Kidney epithelial cell (primary cell): ENCODE measurements around the gene KRT1. TPM values are rescaled to one million over a fixed set of nuclear protein-coding genes. Genes with fewer than 3 reads are reported as not detected.

Experiments
- DNase-seq: peaks from one replicate; pipeline ENCODE4 v3.0.0-alpha.2; 2010; ENCODE audit warnings: low read depth
- H3K27me3 ChIP-seq: 2 replicates; pipeline ENCODE4 v1.6.0; 2011; ENCODE audit warnings: low read length; ENCODE audit not compliant: control insufficient read depth, insufficient read depth
- H3K36me3 ChIP-seq: 2 replicates; pipeline ENCODE4 v1.5.1; 2011; ENCODE audit warnings: low read length; ENCODE audit not compliant: control insufficient read depth, insufficient read depth
- H3K4me3 ChIP-seq: 2 replicates; pipeline ENCODE4 v1.5.1; 2011; ENCODE audit warnings: low read depth, mild to moderate bottlenecking, control low read depth, low read length
- total RNA-seq: library from RNA; depleted of rRNA; stranded (reverse); fragments of >200 nt; gene quantifications from 2 replicates; pipeline ENCODE4 v1.2.3, GENCODE V29; 2015
- TF ChIP-seq, protein P1 (sequence below): IDR thresholded peaks from 2 replicates; pipeline ENCODE4 v1.5.1; 2011; ENCODE audit warnings: mild to moderate bottlenecking, moderate library complexity, low read length, control low read depth, inconsistent platforms; ENCODE audit not compliant: insufficient read depth, poor library complexity, severe bottlenecking

The KRT1 gene
- total RNA-seq, 1 donor from 2014 or later: not detected

DNA sequence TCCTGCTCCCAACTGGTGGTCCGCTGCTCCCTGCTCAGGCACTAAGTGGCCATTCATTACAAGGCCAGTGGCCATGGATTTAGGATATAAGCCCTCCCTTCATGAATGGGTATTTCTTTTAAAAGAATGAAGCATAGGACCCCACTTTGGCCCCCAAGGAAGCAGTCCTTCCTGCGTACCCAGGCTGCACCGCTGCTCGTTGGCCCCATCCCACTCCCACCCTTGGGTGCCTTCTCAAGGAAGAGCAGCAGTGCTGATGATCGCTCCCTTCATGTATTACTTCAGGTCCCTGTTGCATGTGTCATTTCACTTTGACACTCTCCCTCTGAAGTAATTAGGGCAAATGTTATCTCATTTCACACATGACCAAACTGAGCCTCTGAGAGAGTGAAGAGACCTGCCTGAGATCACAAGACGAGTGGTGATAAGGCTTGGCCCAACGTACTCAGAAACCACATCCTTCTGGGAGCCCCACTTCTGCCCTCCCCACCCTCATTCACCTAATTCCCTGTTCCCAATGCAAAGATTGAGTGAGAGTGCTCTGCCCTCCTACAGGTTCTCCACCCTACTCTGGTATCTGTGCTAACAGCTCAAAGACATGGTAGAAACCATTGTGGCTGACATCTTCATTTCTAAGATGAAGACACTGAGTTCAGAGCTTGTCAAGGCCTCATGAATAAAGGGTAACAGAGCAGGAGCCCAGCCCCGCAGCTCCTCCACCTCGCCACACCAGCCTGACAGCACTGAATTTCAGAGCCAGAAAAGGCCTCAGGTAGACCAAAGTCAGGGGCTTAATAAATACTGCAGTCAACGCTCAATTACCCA is 17.9 kb downstream of the KRT1 start:
- peaks cover 3% of the 10 kb centered on the region for H3K27me3 ChIP-seq
- no peak overlapping the region for H3K4me3 ChIP-seq
- TF ChIP-seq, protein P1, sequence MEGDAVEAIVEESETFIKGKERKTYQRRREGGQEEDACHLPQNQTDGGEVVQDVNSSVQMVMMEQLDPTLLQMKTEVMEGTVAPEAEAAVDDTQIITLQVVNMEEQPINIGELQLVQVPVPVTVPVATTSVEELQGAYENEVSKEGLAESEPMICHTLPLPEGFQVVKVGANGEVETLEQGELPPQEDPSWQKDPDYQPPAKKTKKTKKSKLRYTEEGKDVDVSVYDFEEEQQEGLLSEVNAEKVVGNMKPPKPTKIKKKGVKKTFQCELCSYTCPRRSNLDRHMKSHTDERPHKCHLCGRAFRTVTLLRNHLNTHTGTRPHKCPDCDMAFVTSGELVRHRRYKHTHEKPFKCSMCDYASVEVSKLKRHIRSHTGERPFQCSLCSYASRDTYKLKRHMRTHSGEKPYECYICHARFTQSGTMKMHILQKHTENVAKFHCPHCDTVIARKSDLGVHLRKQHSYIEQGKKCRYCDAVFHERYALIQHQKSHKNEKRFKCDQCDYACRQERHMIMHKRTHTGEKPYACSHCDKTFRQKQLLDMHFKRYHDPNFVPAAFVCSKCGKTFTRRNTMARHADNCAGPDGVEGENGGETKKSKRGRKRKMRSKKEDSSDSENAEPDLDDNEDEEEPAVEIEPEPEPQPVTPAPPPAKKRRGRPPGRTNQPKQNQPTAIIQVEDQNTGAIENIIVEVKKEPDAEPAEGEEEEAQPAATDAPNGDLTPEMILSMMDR: no peak
- no peak for DNase-seq
- H3K36me3 ChIP-seq: no peaks in the 10 kb centered on the region

DNA sequence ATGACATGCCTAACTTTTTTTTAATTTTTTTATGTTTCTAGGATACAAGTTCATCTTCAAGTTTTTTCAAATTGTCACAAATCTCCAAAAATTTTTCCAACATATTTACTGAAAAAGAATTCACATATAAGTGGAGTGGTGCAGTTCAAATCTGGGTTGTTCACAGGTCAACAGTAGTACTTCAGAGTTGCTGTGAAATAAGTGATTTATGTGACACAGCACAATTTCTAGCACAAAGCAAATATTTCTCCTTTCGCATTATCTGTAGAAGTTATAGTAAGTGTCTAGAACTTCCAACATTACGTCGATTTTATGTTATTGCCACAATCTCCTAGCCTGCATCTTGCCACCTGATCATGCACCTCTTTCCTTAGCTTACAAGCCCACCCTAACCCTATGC is 18.5 kb downstream of the KRT1 start:
- TF ChIP-seq, protein P1: no peak
- DNase-seq: no peak
- Histone ChIP-seq H3K4me3 (no peak overlapping the region), H3K36me3 (no peaks in the 10 kb centered on the region), H3K27me3 (peaks cover 3% of the 10 kb centered on the region)

DNA sequence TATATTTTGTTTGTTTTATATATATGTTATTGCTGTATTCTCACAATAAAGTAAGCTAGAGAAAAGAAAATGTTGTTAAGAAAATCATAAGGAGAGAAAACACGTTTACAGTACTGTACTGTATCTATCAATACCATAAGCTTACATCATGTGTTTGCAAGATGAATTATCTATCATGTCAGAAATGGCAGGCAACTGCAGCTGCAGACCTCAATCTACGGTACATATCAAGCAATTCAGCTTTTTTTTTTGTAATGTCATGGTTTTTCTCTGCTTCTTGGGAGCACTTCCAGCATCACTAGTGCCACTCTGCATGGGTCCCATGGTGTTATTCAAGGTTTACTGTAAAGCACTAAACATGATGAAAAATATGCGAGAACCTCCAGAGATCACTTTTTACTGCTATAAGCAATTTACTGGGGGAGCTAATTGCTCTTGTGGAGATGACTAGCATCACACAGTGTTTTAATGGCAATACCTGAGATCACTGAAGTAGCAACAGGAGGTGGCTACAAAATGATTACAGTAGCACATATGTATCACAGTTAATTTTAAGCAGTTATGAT is 19.2 kb downstream of the KRT1 start:
- no peaks in the 10 kb centered on the region for H3K36me3 ChIP-seq
- TF ChIP-seq, protein P1: no peak
- H3K4me3 ChIP-seq: no peak overlapping the region
- peaks cover 3% of the 10 kb centered on the region for H3K27me3 ChIP-seq
- no peak for DNase-seq

DNA sequence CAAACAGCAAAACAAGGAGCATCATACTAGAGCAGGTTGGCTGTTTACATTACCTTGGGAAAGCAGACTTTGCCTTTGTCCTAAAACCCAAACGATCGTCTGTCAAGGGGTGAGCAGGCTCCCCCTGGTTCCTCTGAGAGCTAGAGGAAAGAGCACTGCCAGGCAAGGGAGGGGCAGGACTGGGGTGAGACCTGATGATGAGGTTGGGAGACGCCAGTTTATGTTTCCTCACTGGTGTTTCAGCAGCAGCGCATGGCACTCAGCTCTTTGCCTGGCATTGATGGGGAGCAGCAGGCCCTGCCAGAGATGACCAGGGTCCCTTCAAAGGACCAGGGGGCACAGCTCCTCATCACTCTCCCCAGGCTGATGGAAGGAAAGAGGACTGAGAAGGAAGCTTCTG is 20.3 kb downstream of the KRT1 start:
- TF ChIP-seq, protein P1: no peak
- DNase-seq: no peak
- H3K27me3 ChIP-seq: peaks cover 3% of the 10 kb centered on the region
- no peak overlapping the region for H3K4me3 ChIP-seq
- H3K36me3 ChIP-seq: no peaks in the 10 kb centered on the region

DNA sequence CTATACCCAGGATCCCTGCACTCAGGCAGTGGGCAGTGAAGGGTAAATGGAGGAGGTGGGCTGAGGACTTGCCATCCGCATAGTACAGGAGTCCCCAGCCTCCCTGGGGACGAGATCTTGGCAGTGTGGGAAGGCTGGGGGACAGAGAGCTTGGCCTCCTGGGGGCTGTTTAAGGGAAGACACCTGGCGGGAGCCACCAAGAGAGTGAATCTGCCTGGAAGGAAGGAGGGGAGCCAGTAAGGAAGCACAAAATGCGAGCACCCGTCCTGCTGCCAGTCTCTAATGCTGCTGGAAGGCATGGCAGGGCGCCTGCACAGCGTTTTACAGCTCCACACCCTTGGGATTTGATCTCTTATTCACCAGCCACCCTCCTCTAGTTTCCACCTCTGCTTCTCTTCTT is 20.8 kb downstream of the KRT1 start:
- TF ChIP-seq, protein P1: no peak
- Histone ChIP-seq H3K27me3 (peaks cover 1% of the 10 kb centered on the region), H3K36me3 (no peaks in the 10 kb centered on the region), H3K4me3 (no peak overlapping the region)
- no peak for DNase-seq
